GM21526 (cell line): Measurements from ENCODE around the gene SEMA3A.

Experiments
- ATAC-seq: cut with Tn5 transposase; IDR thresholded peaks from one replicate; pipeline ENCODE4 v1.9.1; 2021; ENCODE audit warnings: moderate library complexity; ENCODE audit not compliant: unreplicated experiment, low FRiP score

SEMA3A gene

GRCh38 chr7:84113906-84114850 is 80.4 kb downstream of the SEMA3A start:
- ATAC-seq: no peak

- ATAC-seq: no peak
Observed at GRCh38 chr7:84113286-84113685, 81.3 kb downstream of the SEMA3A start.

- no peak for ATAC-seq
Observed at GRCh38 chr7:84112771-84113170, 81.8 kb downstream of the SEMA3A start.

DNA sequence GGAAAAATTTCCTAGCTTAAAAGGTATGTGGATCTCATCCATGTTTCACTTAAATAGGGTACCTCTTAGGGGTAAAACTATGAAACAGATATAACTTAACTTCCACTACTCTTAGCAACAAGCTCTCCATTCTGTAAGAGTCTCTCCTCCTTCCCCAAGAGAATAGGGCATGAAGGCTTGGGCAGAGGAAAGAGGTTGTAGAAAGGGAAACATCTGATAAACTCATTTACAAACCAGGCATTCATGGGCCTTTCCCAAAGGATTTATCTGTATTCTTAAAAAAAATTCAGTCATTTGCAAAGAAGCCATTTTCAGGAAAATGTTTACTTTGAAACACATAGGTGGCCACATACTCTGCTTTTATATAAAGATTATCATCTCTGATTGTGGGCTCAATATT is 82.7 kb downstream of the SEMA3A start:
- no peak for ATAC-seq

GRCh38 chr7:84110400-84110799 is 84.2 kb downstream of the SEMA3A start:
- no peak for ATAC-seq

GRCh38 chr7:84108787-84109186 is 85.8 kb downstream of the SEMA3A start:
- ATAC-seq: no peak

DNA sequence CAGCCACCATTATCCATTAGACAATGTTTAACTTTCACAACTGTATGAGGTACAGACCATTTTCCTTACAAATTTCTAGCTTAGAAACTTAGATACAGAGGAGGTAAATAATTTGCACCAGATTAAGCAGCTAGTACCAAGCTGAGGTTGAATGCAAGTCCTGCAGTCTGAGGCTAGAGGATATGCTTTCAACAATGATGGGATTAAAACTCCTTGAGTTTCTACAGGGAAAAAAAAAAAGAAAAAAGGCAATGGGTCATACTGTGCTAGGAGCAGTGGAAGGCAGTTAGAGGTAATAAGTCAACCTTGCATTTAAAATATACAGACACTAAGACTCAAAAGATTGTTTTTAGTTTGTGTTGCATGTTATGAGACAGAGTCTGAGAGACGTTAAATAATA is 86.5 kb downstream of the SEMA3A start:
- ATAC-seq: no peak

GRCh38 chr7:84107259-84107658 is 87.3 kb downstream of the SEMA3A start:
- no peak for ATAC-seq

GRCh38 chr7:84106291-84106690 is 88.3 kb downstream of the SEMA3A start:
- ATAC-seq: no peak

- no peak for ATAC-seq
Observed at GRCh38 chr7:84105586-84105985, 89.0 kb downstream of the SEMA3A start.

DNA sequence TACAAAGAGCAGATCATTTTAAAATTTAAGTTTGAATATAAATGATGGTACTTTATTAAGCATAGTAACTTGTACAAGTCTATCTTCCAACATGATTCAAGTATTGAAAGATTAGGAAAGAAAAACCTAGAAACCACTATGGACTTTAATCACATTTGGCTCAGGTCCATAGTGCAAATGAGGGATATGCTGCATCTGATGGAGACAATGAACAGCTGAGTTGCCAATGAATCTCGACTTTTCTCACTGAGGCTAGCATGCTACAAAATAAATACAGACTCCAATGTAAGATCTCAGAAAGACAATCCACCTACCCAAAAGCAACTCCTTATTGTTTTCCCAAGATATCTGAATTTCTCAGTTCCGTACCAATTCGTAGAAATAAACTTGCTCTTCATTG is 89.8 kb downstream of the SEMA3A start:
- no peak for ATAC-seq

GRCh38 chr7:84102213-84102612 is 92.4 kb downstream of the SEMA3A start:
- ATAC-seq: no peak

DNA sequence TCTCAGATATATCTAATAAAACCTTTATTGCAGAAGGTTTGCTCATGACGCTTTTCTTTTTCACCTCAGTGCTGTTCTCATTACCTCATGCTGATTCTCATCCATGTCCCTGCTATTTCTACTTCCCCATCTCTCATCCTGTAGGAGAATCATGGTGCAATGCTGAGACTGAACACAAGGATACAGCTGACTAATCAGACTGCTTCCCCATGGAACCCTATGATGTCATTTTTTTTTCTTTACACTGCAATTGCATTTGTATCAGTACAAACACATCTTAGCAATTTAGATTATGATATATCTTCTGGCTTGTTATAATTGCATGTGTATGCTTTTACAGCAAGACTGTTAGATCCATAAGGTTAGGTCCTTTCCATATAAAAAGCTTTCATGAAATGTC is 93.7 kb downstream of the SEMA3A start:
- ATAC-seq: no peak

DNA sequence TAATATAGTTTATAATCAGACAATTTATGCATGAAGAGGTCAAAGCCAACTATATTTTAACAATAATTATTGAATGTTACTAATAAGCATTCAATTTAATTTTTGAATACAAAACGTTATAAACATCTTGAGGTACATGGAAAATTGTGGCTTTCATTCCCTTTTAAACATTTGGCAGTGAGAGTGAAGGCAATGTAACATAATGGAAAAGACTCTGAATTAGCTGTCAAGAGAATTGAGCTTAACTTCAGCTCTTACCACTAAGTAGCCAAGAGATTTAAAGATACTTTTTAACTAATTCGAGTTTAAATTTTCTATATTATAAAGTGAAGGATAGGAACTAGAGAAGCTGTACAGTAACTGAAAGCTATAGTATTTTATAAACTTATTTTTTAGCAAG is 98.6 kb downstream of the SEMA3A start:
- ATAC-seq: no peak

GRCh38 chr7:84092207-84092606 is 102.4 kb downstream of the SEMA3A start:
- no peak for ATAC-seq

GRCh38 chr7:84091318-84091717 is 103.3 kb downstream of the SEMA3A start:
- no peak for ATAC-seq

DNA sequence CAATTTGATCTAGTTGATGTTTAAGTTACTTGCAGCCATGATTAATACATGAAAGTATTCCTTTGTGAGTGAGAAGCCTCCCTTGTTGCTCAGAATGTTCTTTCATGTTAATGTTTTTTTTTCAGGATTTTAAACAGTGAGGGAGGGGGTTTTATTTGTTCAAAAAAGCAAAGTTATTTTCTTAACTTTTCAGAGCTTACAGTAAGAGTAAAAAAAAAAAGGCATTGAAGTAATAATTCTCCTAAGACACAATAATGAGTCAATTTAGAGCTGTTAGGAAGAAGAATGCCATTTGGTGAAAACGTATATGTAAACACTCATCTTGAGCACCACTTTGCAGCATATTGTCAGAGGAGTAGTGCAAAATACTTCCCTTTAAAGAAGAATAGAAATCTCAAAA is 105.8 kb downstream of the SEMA3A start:
- no peak for ATAC-seq

DNA sequence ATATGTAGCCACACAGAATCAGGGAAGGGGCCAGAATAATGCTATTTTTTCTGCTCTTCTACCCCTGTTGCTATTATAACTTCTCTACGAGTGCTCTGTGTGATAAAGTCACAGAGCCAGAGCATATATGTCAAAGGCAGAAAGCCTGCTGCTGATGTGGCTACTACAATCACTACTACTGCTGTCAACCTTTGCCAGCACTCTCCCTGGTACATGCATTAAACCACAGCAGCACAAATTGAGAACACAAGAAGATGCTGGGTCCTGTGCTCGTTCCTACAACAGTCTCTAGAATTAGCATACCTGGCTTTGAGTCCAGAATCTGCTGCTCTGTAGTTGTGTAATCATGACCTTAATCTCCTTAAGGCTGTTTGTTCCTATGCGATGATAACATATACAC is 108.6 kb downstream of the SEMA3A start:
- ATAC-seq: no peak

- ATAC-seq: no peak
Observed at GRCh38 chr7:84085147-84085546, 109.4 kb downstream of the SEMA3A start.

DNA sequence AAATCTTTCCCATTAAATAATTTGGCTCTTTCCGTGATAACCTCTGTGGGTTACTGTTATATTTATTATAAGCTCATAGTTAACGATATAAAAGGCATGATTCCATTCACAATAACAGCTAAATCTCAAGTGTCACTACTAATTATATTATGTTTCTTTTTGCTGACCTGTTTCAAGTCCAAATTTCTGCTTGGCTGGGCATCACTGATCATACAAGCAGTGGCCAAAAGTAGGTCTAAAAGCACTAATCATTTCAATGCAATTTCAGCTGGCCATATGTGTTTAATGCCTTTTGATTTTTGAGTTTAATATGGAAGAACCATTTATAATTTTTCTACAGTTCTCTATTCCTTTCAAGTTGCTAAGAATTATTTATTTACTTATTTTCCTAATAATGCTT is 110.7 kb downstream of the SEMA3A start:
- ATAC-seq: no peak

- no peak for ATAC-seq
Observed at GRCh38 chr7:84081973-84082522, 112.5 kb downstream of the SEMA3A start.

- ATAC-seq: no peak
Observed at GRCh38 chr7:84077336-84077735, 117.3 kb downstream of the SEMA3A start.
